GM12891 (cell line): Measurements from ENCODE around the gene OTOS.

ENCODE experiments used
- DNase-seq: peaks from one replicate; pipeline ENCODE4 v3.0.0; 2011; ENCODE audit warnings: low spot score; ENCODE audit not compliant: insufficient read length
- FAIRE-seq: peaks from 2 replicates; lab custom pipeline; 2011; peaks lifted over from hg19 to GRCh38; lab: Jason Lieb, UNC
- PAX5 ChIP-seq: IDR thresholded peaks from 2 replicates; pipeline ENCODE4 v1.6.1; 2011; ENCODE audit warnings: low read length, moderate library complexity, mild to moderate bottlenecking; ENCODE audit not compliant: insufficient read depth, severe bottlenecking
- POLR2A ChIP-seq: IDR thresholded peaks from 2 replicates; pipeline ENCODE4 v1.6.1; 2011; ENCODE audit warnings: low read depth, low read length, control low read depth
- POLR2AphosphoS5 ChIP-seq: IDR thresholded peaks from 2 replicates; pipeline ENCODE4 v1.6.1; 2011; ENCODE audit warnings: low read depth, low read length, control low read depth
- POU2F2 ChIP-seq: IDR thresholded peaks from 2 replicates; pipeline ENCODE4 v1.6.1; 2011; ENCODE audit warnings: low read depth, mild to moderate bottlenecking, control low read depth, low read length, moderate library complexity
- SPI1 ChIP-seq: IDR thresholded peaks from 2 replicates; pipeline ENCODE4 v1.6.1; 2011; ENCODE audit warnings: low read depth, low read length, control low read depth
- TAF1 ChIP-seq: IDR thresholded peaks from 2 replicates; pipeline ENCODE4 v1.6.1; 2011; ENCODE audit warnings: low read depth, low read length, control low read depth

Gene OTOS

DNA sequence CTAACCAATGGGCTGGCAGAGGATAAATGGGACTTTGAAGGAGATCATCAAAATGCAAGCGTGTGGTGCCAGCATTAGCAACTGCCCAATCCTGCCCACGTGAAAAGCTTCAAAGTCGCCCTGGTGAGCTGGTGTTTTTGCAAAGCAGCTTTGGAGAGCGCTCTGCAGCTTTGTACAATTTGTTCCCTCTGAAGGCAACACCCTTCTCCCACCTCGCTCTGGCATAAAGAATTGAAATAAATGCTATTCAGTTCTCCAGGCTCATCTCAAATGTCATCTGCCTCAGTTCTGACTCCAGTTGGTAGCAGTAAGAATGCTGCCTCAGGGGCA, 7.8 kb downstream of the OTOS start:
- DNase-seq (no peak), FAIRE-seq (no peak)
- no peak for TF ChIP-seq PAX5
- TF ChIP-seq POLR2A = no peak
- no peak for TF ChIP-seq POLR2AphosphoS5
- no peak for TF ChIP-seq TAF1
- no peak for TF ChIP-seq SPI1
- TF ChIP-seq POU2F2 = no peak

DNA sequence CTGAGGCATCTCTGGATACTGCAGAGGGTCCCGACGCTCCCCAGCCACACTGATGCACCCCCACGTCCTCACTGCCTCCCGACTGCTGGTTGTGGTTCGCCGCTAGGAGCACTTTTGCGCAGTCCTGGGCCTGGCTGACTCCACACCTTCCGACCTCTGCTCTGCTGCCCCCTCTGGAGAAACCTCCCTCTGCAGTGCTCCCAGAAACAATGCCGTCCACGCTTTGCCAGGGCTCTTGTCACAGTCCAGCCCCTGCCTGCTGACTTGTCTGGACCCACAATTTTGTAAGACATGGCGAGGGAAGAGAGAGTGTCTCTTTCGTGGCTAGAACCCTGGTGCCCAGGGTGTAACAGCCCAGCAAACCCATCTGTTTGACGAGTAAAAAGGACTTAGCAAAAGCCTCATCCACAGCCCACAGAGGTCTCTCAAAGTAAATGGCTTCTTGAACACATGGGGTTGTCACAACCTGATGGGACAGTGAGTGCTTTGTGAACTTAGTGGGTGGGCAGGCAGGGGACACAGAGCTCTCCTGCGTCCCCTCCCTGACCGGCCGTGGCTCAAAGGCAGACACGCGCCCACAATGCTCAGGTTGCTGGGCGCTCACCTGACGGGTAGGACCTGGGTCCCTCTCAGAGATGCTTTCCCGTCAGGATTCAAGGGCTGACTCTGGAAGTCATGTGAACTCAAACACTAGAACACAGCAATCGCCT, 8.4 kb downstream of the OTOS start:
- no peak for TF ChIP-seq TAF1
- no peak for TF ChIP-seq POLR2A
- FAIRE-seq = no peak
- no peak for DNase-seq

DNA sequence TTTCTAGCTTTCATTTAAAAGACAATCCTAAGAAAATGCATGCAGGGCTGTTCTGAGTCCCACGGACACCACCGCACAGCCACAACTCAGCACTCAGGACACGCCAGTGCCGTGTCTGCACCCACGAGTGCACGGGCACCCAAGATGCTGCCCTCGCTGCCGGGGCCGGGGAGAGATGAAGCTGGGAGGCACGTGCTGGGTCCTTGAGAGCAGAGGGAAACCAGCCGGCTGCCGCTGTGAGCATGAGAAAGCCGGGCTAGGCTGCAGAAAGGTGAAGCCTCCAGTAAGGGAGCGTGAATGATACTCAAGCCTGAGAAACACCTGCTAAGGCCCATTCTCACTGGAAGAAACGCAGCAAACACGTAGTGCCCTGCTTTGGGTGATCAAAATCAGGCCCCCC, 9.2 kb downstream of the OTOS start:
- FAIRE-seq (no peak), DNase-seq (no peak)
- no peak for TF ChIP-seq POU2F2
- TF ChIP-seq SPI1 = no peak
- no peak for TF ChIP-seq TAF1
- TF ChIP-seq POLR2A = no peak
- TF ChIP-seq POLR2AphosphoS5 = no peak
- TF ChIP-seq PAX5 = no peak

DNA sequence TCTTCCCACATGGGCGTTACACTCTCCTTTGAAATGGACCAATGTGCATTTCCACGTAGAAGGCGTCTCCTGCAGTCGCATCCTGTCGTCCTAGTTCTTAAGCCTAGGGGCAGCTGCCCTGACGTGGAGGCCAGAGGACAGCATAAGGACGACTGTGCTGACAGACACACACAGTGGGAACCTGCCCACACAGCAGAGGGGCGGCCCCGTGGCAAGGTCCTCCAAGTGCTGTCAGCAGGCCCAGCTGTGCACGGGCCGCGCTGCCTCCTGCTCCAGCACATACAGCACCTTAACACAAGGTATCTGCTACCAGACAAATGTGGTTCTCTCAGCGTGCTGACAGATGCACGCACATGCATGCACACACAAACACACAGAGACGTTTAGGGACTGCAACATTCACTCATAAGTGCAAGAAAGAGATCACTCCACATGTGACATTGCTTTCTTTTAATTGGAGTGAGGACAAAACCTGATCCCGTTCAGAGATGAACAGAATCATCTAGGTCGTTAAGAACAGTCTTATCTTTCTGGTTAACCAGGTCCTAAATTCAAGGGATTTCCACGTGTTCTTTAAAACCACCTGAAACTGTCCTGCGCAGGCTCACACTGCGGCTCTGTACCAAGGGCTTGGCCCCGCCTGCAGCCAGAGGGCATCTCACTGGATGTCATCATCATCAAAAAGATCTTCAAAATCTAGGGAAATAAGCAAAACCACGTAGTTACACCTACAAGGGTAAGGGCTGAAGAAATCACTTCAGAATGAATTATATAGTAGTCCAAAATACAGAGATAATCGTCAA, 9.9 kb downstream of the OTOS start:
- DNase-seq (no peak), FAIRE-seq (no peak)
- no peak for TF ChIP-seq PAX5
- TF ChIP-seq TAF1 = no peak
- TF ChIP-seq POLR2AphosphoS5 = no peak
- no peak for TF ChIP-seq POLR2A
- no peak for TF ChIP-seq POU2F2

DNA sequence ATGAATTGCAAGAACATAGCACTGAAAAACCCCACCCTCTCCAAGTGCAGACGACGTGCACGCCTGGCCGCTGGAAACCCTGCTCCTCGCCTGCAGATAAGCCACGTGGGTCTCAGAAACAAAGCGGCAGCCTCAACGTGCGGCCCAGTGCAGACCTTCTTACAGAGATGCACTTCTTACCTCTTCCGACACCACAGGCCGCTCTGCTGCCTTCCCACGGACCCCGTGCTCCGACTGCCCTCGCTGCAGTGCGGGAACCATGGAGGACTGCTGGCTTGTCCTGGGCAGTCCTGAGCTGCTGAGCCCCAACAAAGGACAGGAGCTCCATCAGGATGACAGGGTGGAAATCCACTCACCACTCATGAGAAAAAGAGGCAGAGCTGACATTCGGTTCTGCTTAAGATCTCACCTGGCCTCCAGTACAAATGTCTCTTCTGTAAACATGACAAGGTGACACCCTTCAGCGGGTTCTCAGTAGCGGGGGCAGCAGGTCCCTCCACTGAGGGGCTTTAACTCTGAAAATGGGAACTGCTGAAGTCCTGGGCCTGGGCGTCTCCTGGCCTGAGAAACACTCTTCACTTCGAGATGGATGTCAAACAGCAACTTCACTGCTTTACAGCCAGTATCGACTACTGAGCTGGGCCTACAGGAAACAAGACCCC, 10.6 kb downstream of the OTOS start:
- FAIRE-seq (no peak), DNase-seq (no peak)
- TF ChIP-seq POU2F2 (no peak), POLR2AphosphoS5 (no peak), PAX5 (no peak), POLR2A (no peak; the same call in 1 of the 2 replicates), SPI1 (no peak), TAF1 (no peak)

DNA sequence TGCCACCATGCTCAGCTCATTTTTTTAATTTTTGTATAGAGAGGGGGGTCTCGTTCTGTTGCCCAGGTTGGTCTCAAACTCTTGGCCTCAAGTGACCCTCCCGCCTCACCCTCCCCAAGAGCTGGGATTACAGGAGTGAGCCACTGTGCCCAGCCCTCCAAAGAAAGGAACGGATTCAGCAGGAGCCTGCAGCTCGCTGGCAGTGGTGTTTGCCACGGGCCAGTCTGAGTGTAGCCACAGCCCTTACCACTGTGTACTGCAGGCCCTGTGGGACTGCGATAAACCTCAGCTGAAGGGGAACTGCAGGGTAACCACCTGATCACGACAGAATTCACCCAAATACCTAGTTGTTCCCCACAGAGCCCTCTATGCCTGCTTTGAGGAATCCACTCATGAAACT, 11.1 kb downstream of the OTOS start:
- FAIRE-seq (no peak), DNase-seq (no peak)
- TF ChIP-seq TAF1 (no peak), POLR2A (no peak), SPI1 (no peak)

DNA sequence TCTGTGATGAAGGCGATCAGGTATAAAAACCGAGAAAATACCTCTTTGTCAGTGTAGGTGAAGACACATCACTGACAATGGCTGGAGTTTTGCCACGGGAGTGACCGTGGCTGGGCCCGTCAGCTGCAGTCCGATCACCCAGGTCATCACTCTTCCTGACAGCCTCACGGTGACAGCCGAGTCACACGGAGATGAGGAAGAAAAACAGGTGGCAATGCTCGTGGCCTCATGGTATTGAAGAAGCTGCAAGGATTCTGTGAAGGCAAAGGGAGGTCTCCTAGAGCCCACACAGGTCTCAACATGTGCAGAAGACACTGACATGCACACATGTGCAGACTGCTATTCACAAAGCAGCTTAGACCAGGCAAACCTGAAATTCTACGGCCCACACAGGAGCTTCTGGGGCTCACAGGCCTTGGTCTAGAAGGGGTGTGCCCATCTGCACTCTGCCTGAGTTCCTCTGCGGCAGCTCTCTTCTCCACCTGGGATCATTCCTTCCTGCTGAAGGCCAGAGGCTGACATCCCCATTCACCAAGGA, 11.8 kb downstream of the OTOS start:
- DNase-seq (no peak), FAIRE-seq (no peak)
- TF ChIP-seq POLR2A (no peak), POU2F2 (no peak), PAX5 (no peak), POLR2AphosphoS5 (no peak), TAF1 (no peak), SPI1 (no peak)

DNA sequence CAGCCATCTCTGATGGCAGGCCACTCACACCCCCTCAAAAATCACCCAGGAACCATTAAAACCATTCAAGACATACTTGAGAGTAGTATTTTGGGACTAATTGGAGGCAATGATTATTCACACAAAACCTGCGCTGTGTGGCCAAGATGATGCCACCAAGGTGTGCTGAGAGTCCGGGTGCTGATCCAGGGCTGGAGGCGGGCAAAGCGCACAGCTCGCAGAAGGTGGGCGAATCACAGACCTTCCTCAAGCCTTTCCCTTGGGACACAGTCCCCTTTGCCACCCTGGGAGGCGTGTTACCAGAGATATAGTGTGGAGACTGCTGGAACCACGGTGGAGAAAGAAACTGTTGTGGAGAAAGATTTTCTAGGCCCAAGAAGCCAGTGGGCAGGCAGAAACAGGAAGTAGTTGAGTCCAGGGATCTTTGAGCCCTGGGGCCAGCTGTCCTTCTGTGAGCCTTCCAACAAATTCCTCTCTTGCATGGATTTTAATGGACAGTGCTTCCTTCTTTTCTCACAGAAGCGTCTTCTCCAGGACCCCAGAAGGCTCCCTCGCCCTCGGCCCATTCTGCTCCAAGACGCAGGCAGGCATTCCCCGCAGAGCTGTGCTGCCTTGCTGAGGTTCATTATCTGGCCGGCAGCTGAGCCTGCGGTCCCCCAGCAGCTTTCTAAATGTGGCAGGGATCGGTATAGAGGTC, 12.4 kb downstream of the OTOS start:
- FAIRE-seq (no peak), DNase-seq (no peak)
- TF ChIP-seq SPI1 = no peak
- TF ChIP-seq POLR2AphosphoS5 = no peak
- TF ChIP-seq PAX5 = no peak
- TF ChIP-seq POLR2A = no peak

DNA sequence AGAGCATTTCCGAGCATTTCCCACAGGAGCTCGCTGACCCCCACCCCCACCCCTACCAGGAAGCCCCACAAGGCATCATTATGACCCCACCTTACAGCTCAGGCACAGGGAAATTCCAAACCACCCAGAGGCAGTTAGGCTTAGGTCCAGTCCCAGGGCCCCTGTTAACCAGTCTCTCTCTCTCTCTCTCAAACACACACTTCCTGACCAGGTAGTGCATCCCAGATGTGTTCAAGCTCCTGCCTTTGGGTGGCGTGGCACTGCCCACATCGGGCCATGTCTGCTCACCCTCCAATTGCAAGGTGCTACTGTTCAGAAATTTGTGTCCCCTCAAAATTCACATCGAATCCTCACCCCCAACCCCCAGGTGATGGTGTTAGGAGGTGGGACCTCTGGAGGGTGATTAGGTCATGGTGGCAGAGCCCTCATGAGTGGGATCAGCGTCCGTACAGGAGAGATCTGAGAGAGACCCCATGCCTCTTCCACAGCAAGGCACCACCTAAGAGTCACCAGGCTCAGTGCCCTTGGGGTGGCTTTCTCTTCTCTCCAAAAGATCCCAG, 13.2 kb downstream of the OTOS start:
- no peak for TF ChIP-seq PAX5
- TF ChIP-seq TAF1 = no peak
- no peak for TF ChIP-seq POLR2AphosphoS5
- TF ChIP-seq POLR2A = no peak
- no peak for TF ChIP-seq SPI1
- TF ChIP-seq POU2F2 = no peak
- no peak for DNase-seq
- no peak for FAIRE-seq
